ENCODE results near the gene ODAD4.
"Not testable (repeated sequence)": the region's sequence is repeated elsewhere in the genome, so short reads cannot be mapped to it uniquely, and the experiment has no call there.

The ODAD4 gene

DNA sequence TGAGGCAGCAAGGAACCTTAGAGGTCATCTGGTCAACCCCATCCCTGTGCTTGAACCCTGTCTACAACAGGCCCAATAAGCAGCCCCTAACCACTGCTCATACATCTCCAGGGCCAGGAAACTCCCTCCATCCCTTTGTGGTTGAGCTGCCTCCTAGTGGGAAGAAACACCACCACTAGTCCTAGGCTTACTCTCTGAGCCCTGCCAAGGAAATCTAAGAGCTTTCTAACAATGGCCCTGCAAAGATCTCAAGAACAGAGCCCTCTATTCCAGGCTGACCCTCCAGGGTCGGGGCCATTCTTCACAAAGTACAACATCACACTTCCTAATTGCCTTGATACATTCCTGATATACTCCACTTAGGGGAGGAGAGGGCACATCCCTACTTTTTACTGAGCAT, 17.5 kb upstream of the ODAD4 start:
- no peak for DNase-seq (ENCODE audit: low read depth in 2 of 2)

DNA sequence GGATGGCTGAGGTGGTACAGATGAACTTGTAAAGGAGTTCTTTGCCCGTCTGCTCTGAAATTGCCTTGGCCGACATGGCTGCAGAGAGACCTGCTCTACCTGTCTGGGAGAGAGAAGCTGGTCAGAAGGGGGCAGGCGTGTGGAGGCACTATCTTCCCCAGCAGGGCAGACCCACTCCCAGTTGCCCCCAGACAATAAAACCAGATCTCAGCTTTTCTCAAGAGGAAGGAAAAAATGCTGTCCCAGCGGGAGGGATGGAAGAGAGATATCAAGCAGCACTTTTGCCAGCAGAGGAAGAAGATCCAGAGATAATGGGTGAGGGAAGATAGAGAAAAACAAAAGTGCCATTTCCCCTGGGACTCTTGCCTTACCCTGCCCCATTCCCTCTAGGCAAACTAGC, 16.6 kb upstream of the ODAD4 start:
- DNase-seq (ENCODE audit: low read depth in 2 of 2) = no peak

DNA sequence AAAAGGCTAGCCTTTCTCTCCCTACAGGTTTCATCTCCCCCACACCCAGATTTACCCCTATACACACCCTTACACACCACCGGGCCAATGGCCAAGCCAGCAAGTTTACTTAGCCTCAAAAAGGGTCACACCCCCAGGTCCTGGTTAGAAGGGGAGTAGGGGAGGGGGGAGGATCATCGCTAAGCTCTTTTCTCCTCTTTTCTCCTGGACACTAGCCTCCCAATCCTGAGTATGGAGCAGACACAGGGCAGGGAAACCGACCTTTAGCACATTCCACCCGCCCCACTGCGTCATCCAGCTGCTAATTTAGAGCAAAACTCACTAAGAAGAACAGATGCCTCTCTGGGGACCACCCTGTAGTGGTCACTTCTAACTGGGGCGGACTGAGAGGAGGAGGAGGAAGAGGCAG, 16.1 kb upstream of the ODAD4 start:
- no peak for DNase-seq (ENCODE audit: low read depth in 2 of 2)

DNA sequence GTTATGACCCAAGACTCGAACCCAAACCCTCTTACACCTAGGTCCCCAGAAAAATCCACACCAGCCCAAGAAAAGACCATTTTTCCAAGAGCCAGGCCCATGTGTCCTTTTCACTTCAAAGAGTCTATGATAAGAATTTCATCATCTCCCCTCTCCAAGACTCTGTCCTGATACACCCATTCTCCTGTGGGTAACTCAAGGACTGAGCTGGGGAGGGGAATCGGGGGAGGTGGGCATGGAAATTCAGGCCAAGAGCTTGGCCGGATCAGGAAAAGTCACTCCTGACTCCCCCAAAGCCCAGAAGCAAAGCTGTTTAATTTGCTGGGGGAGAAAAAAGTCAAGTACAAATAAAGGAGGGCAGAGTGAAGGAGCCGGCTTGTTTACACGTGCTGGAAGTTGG, 15.4 kb upstream of the ODAD4 start:
- no peak for DNase-seq (ENCODE audit: low read depth in 2 of 2)

DNA sequence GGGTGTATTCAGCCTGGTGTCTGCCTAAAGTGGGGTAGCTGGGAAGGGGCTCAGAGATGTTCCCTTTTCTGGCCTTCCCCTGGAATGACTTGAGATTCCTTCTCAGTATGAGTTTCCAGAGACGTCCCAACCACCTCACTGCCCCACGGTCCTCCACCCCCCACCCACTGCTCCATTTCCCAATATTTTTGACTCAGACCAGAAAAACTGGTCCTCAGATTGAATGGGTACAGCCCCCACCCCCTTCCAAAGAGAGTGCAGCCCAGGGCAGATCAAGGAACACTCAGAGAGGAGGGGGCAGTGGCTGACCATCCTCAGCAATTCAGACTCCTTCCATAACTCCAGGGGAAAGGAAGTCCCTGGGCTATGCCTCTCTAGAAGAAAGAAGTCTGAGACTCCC, 14.9 kb upstream of the ODAD4 start:
- no peak for DNase-seq (ENCODE audit: low read depth in 2 of 2)

DNA sequence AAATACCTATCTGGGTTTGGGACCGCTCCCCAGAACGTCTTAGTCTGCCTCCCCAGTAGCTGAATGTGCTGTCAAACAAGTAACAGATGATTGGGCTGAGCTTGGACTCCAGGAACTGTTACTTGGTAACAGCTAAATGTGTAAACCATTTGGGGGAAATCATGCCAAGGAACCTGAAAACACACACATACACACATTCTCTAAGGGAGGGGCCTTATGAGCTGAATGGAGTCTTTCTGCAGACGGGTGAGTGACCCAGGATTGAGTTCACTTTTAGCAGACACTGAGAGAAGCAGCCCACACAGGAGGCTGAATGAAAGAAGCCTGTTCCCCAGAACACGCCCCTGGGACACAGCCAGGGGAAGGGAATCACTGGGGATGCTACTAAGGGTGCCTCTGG, 13.2 kb upstream of the ODAD4 start:
- no peak for DNase-seq (ENCODE audit: low read depth in 2 of 2)

DNA sequence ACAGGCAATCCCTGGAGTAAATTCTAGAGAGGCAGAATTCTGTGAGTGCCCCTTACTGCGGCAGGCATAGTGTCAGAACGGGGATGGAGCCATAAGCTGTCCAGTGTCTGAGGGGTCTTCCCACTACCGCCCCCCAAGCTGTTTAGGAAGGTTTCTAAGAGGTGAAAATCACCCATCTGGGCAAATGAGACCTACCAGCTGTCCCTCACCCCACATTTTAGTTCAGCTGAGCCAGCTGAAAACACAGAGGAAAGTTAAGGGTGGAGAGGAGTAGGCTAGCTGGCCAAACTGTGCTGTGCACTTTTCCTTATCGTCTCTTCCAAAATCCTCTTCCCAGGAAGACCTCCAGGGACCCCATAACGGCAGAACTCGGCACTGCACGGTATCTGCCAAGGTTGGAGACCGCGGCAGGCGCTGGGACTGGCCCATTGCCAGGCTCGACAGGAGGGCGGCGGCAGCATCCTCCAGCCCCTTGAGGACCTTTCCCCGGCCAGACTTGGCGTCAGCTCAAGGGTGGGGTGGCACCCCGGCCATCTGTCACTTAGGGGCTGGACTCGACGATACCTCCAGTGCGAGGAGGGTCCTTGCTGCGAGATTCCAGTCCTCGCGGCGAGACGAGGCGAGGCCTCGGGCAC, 12.6 kb upstream of the ODAD4 start:
- DNase-seq (ENCODE audit: low read depth in 2 of 2) = peak in 1 of 2 donors; percentile 15

DNA sequence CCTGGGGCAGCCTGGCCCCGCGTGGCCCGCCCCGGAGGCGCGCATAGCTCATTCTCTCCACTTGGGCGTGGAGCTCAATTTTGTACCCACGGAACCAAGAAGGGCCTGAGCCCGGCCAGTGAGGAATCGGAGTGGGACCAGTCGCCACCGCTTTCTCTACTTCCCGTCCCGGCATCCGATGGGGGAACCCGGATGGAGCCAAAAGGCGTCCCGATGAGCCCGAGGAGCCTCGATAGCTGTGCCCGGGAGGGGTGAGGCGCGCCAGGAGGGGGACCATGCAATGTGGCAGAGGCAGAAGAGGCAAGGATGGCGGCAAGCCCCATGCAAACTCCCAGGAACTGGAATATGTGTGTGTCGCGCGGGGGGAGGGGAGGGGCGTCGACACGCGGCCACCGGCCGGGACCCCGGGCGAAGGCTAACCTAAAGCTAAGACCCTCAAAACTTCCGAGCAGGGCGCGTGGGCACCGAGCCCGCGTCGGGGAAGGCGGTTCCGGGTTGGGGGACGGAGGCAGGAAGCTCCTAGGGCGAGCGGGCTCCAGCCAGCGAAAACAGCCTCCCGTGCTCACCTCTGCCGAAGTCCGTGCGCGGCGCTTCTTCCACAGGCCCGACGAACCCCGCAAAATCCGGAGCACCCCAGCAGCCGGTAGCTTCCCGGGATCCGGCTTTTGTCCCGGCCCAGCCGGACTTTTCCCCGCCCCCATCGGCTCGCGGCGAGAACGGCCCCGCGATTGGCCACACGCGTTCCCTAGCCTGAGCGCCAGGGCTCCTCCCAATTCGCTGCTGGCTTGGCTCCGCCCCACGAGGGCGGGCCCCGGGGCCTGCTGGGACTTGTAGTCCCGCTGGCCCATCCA, 11.9 kb upstream of the ODAD4 start, which contains the start of gene ACLY:
Gene ACLY, minus strand, starts transcription at position 638 of the 851 bp plus-strand sequence. CDS start 5,078 bp downstream, outside the sequence.
- peak; percentile 87 to 89 for DNase-seq (ENCODE audit: low read depth in 2 of 2)

DNA sequence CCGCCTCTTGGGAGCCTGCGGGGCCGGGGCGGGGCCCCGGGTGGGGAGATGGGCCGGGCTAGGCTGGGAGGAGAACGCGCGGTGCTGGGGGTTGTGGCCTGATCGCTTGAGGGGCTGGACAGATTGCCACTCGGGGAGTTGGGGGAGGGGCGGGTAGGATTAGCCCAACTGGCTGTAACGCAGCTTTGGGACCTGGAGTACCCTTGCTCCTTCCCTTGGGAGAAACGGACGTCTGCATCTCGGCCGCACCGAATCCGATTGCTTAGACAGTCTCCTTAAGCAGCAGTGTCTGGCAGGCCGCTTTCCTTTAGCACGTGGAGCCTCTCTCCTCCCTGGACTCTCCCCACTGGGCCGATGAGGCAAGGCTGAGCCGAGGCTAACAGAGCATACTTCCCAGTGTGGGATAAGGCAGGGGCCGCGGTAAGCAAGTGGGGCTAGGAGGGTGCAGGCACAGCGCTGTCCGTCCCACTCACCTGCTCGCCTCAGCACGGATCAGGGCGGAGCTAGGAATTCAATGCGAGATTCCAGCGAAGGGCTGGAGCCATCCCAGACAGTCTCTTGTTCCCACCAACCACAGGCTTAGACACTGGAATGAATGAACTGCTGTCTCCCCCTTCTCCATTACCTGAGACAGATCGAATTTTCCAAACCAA, 11.1 kb upstream of the ODAD4 start:
- DNase-seq (ENCODE audit: low read depth in 2 of 2) = no peak

DNA sequence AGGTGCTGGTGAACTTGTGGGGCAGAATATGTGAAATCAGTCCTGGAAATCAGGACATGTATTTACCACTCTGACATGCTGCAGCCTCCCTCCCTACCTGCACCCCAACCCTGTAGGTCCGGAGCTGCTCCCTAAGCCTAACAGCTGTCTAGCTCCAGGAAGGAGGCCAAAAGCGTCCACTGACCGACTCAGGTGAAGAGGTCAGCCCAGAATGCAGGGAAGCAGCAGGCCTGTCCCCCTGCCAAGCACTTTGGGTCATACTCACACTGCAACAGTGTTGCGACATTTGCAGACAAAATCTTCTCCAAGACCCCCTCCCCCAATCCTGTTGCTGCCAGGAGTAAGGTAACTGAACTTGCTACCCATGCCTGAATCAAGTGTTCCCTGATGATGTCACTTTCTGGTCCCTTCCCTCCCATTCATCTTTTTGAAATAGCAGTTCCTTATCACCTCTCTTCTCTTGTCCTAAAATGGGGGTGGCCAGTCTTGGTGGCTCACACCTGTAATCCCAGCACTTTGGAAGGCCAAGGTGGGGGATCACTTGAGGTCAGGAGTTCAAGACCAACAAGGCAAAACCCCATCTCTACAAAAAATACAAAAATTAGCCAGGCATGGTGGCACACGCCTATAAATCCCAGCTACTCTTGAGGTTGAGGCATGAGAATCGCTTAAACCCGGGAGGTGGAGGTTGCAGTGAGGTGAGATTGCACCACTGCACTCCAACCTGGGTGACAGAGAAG, 10.4 kb upstream of the ODAD4 start:
- no peak for DNase-seq (ENCODE audit: low read depth in 2 of 2)

DNA sequence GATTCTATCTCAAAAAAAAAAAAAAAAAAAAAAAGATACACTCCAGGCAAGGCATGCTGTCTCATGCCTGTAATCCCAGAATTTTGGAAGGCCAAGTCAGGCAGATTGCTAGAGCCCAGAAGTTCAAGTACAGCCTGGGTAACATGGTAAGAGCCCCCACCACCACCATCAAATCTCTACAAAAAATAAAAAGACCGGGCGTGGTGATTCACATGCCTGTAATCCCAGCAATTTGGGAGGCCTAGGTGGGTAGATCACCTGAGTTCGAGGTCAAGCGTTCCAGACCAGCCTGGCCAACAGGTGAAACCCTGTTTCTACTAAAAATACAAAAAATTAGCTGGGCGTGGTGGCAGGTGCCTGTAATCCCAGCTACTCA, 9.8 kb upstream of the ODAD4 start:
- DNase-seq (ENCODE audit: low read depth in 2 of 2) = no peak

DNA sequence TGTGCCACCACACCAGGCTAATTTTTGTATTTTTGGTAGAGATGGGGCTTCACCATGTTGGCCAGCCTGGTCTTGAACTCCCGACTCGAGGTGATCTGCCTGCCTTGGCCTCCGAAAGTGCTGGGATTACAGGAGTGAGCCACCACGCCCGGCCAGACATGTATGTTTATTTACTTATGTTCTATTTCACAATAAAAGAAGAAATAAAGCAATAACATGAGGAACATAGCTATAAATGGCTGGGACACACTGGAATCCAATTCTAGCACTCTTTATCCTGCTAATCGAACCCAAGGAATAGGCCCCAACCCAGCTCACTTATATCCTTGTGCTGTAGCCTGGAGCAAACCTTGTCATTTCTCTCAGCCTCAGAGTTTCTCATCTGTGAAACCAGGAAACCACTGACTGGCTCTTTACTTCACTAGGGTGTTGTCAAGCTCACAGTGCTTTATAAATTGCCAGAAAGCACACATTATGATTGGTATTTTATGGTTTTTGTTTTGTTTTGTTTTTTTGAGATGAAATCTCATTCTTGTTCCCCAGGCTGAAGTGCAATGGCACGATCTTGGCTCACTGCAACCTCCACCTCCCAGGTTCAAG, 4.3 kb upstream of the ODAD4 start:
- no peak for DNase-seq (ENCODE audit: low read depth in 2 of 2)

DNA sequence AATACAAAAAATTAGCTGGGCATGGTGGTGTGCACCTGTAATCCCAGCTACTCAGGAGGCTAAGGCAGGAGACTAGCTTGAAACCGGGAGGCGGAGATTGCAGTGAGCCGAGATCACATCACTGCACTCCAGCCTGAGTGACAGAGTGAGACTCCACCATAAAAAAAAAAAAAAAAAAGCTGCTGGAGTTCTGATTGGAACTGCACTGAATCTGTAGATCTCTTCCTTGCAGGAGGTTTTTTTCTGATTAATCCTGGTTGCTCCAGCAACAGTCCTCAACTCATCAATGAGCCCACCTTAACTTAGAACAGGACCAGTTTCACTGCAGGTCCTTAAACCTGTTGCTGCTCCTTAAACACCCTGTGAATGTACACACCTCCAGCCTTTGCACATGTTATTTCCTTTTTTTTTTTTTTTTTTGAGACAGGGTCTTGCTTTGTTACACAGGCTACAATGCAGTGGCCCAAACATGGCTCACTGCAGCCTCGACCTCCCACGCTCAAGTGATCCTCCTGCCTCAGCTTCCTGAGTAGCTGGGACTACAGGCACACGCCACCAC, 1.6 kb upstream of the ODAD4 start:
- no peak for DNase-seq (ENCODE audit: low read depth in 2 of 2)

DNA sequence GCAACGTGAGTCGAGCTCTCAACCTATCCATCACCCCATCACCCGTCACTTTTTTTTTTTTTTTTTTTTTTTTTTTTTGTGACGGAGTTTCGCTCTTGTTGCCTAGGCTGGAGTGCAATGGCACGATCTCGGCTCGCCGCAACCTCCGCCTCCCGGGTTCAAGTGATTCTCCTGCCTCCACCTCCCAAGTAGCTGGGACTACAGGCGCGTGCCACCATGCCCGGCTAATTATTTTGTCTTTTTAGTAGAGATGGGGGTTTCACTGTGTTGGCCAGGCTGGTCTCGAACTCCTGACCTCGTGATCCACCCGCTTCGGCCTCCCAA, 378 bp downstream of the ODAD4 start:
- not testable (repeated sequence) for DNase-seq (ENCODE audit: low read depth in 2 of 2)

DNA sequence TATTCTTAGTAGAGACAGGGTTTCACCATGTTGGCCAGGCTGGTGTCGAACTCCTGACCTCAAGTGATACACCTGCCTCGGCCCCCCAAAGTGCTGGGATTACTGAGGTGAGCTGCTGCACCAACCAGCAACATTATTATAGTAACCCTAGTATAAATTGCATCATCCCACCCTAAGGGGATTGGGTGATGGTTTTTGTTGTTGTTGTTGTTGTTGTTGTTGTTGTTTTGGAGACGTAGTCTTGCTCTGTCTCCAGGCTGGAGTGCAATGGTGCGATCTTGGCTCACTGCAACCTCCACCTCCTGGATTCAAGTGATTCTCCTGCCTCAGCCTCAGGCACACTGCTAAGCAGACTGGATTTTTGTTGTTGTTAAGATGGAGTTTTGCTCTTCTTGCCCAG, 1.3 kb downstream of the ODAD4 start:
- not testable (repeated sequence) for DNase-seq (ENCODE audit: low read depth in 2 of 2)

DNA sequence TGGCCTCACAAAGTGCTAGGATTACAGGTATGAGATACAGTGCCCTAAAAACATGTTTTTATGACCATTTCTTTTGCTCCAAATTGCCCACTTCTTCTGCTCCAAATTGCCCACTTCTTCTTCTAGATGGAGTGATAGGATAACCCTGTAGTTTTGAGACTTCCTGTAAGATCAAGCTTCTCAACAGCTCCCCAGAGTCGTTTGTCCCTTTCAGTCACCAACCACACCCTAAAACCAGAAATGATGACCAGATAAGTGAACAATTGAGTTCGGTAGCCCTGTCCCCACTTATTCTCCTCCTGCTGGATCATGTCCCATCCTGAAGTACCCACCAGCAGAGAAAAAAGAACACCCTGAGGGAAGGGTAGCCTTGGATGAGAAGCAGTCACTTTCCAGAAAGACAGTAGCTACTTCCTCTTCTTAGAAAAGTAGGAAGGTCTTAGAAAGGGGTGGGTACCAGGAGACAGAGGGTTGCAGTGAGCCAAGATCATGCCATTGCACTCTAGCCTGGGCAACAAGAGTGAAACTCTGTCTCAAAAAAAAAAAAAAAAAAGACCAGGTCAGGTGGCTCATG, 2.5 kb downstream of the ODAD4 start:
- DNase-seq (ENCODE audit: low read depth in 2 of 2) = no peak

DNA sequence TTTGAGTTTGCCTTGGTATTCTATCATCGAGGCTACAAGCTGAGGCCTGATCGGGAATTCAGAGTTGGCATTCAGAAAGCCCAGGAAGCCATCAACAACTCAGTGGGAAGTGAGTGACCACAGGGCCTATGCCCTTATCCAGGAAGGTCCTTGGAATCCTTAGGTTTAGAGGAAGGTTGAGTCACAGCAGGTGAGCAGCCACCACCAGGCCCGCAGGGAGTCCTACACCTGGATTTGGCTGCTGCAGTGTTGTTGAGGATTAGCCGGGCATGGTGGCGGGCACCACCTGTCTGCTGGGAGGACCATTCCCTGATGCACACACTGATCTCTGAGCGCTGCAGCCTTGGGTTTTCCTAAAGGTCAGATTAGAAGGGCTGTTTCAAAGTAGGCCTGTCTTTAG, 5.2 kb downstream of the ODAD4 start:
- no peak for DNase-seq (ENCODE audit: low read depth in 2 of 2)

DNA sequence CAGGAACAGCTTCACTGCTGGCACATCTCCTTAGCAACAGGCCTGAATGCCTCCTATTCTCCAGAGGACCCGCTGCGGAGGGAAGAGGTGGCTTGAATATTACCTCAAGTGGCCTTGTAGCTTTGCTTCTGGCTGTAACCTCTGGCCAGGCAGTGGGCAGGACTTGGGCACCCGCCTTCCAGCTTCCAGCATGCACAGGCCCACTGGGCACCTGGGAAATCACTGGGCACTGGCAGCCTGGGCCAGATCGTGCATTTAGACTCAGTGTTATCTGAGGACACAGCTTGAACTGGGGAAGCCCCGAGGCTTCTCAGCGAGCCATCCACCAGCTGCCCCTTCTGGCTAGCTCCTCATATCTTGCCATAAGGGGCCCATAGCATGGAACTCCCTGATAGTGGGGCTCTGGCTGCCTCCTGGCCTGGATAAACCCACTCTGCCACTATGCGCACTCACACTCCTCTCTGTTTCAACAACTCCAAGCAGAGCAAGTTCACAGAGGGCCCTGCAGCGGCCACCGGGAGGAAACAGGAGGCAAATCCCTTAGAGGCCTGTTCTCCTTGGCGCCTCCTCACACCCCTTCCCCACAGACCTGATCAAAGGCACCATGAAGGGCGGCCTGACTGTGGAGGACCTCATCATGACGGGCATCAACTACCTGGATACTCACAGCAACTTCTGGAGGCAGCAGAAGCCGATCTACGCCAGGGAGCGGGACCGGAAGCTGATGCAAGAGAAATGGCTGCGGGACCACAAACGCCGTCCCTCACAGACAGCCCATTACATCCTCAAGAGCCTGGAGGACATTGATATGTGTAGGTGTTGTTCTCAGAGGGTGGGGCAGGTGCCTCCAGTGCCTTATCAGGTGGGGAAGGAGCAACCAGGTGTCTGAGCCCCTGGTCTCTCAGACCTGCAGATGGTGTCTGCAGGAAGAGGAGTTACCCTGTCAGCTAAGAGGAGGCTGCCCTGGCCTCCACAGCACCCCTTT, 7.8 kb downstream of the ODAD4 start:
- no peak for DNase-seq (ENCODE audit: low read depth in 2 of 2)

DNA sequence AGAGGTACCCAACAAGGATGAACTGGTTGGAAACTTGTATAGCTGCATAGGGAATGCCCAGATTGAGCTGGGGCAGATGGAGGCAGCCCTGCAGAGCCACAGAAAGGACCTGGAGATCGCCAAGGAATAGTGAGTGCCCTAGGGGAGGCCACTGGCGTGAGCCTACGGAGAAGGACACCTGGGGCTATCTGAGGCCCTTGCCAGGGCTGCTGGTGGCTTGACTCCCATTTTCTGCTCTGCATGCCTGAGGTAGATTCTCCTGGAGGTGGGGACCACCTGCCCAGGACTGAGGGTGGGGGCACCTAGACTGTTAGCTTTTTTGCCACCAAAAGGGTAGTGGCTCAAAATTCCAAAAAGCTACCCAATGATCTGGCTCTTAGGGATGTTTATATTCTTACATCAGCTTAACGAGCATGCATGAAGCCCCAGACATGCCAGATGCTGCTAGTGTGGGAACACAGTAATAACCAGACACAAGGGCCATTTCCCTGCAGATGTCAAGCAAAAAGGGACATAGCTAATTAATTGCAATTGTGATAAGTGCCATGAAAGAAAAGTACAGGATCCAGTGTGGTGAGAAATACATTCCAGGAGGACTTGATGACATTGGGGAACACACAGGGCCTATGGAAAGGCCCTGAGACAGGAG, 8.8 kb downstream of the ODAD4 start:
- no peak for DNase-seq (ENCODE audit: low read depth in 2 of 2)

Measured in stimulated activated CD8-positive, alpha-beta memory T cell treated with anti-CD3 and anti-CD28 coated beads, Interleukin-7, amount 100 ng/mL, for 1 hour (primary cell).